ENCODE results near the gene PDLIM1.

The PDLIM1 gene, protein sequence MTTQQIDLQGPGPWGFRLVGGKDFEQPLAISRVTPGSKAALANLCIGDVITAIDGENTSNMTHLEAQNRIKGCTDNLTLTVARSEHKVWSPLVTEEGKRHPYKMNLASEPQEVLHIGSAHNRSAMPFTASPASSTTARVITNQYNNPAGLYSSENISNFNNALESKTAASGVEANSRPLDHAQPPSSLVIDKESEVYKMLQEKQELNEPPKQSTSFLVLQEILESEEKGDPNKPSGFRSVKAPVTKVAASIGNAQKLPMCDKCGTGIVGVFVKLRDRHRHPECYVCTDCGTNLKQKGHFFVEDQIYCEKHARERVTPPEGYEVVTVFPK

DNA sequence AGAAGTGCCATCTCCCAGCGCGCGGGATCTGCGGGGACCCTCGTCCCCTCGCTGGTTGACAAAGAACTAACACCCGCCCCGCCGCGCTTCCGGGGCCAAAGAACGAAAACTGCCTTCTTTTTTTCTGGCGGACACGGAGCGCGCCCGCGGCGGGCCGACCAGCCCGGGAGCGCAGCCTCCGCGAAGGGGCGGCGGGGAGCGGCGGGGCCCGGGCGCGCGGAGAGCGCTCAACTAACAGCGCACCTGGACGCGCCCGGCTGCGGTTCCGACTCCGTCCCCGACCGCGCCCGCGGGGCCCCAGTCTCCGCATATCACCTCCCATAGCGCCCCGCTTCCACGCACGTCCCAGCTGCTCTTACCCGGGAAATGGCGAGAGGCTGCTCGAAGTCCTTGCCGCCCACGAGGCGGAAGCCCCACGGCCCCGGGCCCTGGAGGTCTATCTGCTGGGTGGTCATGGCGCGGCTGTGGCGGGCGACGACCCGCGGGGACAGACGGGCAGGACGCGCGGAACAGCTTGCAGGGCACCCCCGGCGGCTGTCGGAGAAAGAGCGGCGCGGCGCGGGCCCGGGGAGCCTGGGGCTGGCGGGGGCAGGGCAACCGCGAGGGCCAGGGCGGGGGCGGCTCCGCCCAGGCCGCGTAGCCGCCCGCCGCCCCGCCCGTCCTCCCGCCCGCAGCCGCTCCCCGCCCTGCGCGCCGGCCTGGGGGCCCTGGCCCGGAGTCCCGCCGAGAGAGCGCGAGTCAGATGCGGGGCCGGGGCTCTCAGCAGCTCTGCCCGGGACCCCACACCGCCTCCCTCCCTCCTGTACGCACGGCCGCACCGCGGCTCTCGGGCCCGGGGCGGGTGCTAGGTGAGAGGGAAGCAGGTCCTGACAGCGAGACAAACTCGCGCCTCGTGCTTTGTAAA is at the start of gene PDLIM1:
Gene PDLIM1 (minus strand): TSS at position 543 of the 904 bp plus-strand sequence. CDS start 88 bp downstream, at position 455.
- Histone ChIP-seq H2AFZ (ENCODE audit: low read length) (no peak within 1 kb of the TSS), H3K9ac (ENCODE audit: low read depth, low read length, poor library complexity, severe bottlenecking) (peak within 1 kb of the TSS; percentile 100), H3K4me2 (ENCODE audit: low read depth, low read length, poor library complexity, severe bottlenecking) (no peak within 1 kb of the TSS), H3K36me3 (ENCODE audit: insufficient read depth, low read length) (no peaks in the 10 kb centered on the region), H3F3A (ENCODE audit: low read depth) (peaks cover 13% of the 10 kb centered on the region), H3K9me3 (ENCODE audit: insufficient read depth, low read depth, low read length) (no peaks in the 10 kb centered on the region), H3K79me2 (ENCODE audit: insufficient read depth, low read length) (no peaks in the 10 kb centered on the region), H4K20me1 (ENCODE audit: insufficient read depth, low read length, poor library complexity, severe bottlenecking) (no peaks in the 10 kb centered on the region), H3K4me3 (ENCODE audit: low read length, poor library complexity, severe bottlenecking) (no peak within 1 kb of the TSS), H3K4me1 (ENCODE audit: insufficient read depth, low read length, poor library complexity, severe bottlenecking) (peaks cover 62% of the 10 kb centered on the region), H3K27me3 (ENCODE audit: insufficient read depth, low read length, poor library complexity, severe bottlenecking) (no peaks in the 10 kb centered on the region), H3K9me2 (replicated peaks; ENCODE audit: low read depth, low read length) (no peaks in the 10 kb centered on the region)
- TF ChIP-seq EZH2phosphoT487 (IDR thresholded peaks at IDR 0.05; ENCODE audit: borderline replicate concordance), result no peak
- TF ChIP-seq, protein P1, sequence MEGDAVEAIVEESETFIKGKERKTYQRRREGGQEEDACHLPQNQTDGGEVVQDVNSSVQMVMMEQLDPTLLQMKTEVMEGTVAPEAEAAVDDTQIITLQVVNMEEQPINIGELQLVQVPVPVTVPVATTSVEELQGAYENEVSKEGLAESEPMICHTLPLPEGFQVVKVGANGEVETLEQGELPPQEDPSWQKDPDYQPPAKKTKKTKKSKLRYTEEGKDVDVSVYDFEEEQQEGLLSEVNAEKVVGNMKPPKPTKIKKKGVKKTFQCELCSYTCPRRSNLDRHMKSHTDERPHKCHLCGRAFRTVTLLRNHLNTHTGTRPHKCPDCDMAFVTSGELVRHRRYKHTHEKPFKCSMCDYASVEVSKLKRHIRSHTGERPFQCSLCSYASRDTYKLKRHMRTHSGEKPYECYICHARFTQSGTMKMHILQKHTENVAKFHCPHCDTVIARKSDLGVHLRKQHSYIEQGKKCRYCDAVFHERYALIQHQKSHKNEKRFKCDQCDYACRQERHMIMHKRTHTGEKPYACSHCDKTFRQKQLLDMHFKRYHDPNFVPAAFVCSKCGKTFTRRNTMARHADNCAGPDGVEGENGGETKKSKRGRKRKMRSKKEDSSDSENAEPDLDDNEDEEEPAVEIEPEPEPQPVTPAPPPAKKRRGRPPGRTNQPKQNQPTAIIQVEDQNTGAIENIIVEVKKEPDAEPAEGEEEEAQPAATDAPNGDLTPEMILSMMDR (conservative IDR thresholded peaks at IDR 0.05; ENCODE audit: low read length), result no peak

DNA sequence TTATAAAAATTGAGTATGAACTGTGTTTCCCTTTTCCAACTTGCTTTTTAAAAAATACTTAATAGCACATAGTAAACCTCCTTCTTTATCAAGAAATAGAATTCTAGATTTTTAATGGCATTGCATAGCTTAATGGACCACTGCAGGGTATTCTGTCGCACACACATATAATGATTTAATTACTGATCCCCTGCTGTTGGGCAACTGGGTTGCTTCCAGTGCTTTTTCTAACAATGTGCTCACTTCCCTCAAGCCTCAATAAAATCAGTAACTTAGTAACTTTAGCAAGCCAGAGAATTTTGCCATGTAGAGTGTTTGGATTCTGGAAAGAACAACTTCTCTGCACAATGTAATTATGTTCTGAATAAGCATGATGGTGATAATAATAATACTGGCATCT is 49.1 kb upstream of the PDLIM1 start:
- no peaks in the 10 kb centered on the region for H3F3A ChIP-seq (ENCODE audit: low read depth)
- H3K27me3 ChIP-seq (ENCODE audit: insufficient read depth, low read length, poor library complexity, severe bottlenecking), result no peaks in the 10 kb centered on the region
- H2AFZ ChIP-seq (ENCODE audit: low read length), result no peak overlapping the region
- peaks cover under 1% of the 10 kb centered on the region for H3K4me1 ChIP-seq (ENCODE audit: insufficient read depth, low read length, poor library complexity, severe bottlenecking)
- H3K4me3 ChIP-seq (ENCODE audit: low read length, poor library complexity, severe bottlenecking), result no peak overlapping the region
- H3K36me3 ChIP-seq (ENCODE audit: insufficient read depth, low read length), result no peaks in the 10 kb centered on the region
- no peak for TF ChIP-seq EZH2phosphoT487 (IDR thresholded peaks at IDR 0.05; ENCODE audit: borderline replicate concordance)
- TF ChIP-seq, protein P1 (conservative IDR thresholded peaks at IDR 0.05; ENCODE audit: low read length), result no peak
- H4K20me1 ChIP-seq (ENCODE audit: insufficient read depth, low read length, poor library complexity, severe bottlenecking), result no peaks in the 10 kb centered on the region
- no peaks in the 10 kb centered on the region for H3K9me3 ChIP-seq (ENCODE audit: insufficient read depth, low read depth, low read length)
- no peaks in the 10 kb centered on the region for H3K9me2 ChIP-seq (replicated peaks; ENCODE audit: low read depth, low read length)
- H3K9ac ChIP-seq (ENCODE audit: low read depth, low read length, poor library complexity, severe bottlenecking), result no peak overlapping the region
- no peak overlapping the region for H3K4me2 ChIP-seq (ENCODE audit: low read depth, low read length, poor library complexity, severe bottlenecking)
- no peaks in the 10 kb centered on the region for H3K79me2 ChIP-seq (ENCODE audit: insufficient read depth, low read length)

DNA sequence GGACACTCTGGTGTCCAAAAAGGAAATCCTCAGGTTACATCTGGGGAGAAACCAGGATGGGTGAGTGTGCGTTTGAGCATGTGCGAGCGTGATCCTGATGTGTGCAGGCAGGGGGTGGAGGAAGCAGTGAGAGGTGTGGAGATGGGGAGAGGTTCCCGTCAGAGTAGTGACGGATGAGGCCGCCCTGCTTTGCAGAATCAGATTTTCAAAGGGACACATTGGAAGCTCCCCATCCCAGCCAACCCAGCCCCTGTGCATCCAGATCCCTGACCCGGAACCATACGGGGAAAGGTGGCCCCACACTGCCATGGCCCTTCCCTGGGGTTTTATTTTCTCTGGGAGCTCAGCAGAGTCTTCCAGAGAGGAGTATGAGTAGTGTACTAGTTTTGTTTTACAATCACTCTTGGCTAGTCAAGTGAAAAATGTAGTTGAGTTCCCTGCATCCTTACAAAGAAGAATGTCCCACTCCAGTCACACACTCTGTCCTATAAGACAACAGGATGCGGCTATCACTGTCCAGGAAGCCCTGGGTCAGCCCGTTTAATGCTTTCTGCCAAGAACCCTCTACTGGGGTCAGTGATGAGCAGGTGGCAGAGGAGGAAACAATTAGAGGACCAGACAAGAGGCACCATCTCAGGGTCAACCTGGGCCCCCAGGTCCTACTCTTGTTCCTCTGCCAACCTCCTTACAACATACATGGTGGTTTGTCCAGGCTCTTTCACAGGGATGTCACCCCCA is 46.8 kb upstream of the PDLIM1 start:
- no peaks in the 10 kb centered on the region for H3K9me2 ChIP-seq (replicated peaks; ENCODE audit: low read depth, low read length)

More for the DNA sequence above, 46.8 kb upstream of the PDLIM1 start:
- H3F3A ChIP-seq (ENCODE audit: low read depth), result no peaks in the 10 kb centered on the region
- H2AFZ ChIP-seq (ENCODE audit: low read length), result no peak overlapping the region
- H3K9ac ChIP-seq (ENCODE audit: low read depth, low read length, poor library complexity, severe bottlenecking), result no peak overlapping the region
- no peaks in the 10 kb centered on the region for H3K36me3 ChIP-seq (ENCODE audit: insufficient read depth, low read length)
- H3K27me3 ChIP-seq (ENCODE audit: insufficient read depth, low read length, poor library complexity, severe bottlenecking), result no peaks in the 10 kb centered on the region
- H3K4me2 ChIP-seq (ENCODE audit: low read depth, low read length, poor library complexity, severe bottlenecking), result no peak overlapping the region
- H3K4me1 ChIP-seq (ENCODE audit: insufficient read depth, low read length, poor library complexity, severe bottlenecking), result peaks cover 12% of the 10 kb centered on the region
- no peaks in the 10 kb centered on the region for H3K9me3 ChIP-seq (ENCODE audit: insufficient read depth, low read depth, low read length)
- TF ChIP-seq, protein P1 (conservative IDR thresholded peaks at IDR 0.05; ENCODE audit: low read length), result no peak
- no peak for TF ChIP-seq EZH2phosphoT487 (IDR thresholded peaks at IDR 0.05; ENCODE audit: borderline replicate concordance)
- no peaks in the 10 kb centered on the region for H4K20me1 ChIP-seq (ENCODE audit: insufficient read depth, low read length, poor library complexity, severe bottlenecking)
- no peak overlapping the region for H3K4me3 ChIP-seq (ENCODE audit: low read length, poor library complexity, severe bottlenecking)
- H3K79me2 ChIP-seq (ENCODE audit: insufficient read depth, low read length), result no peaks in the 10 kb centered on the region
